Activated CD4-positive, alpha-beta T cell treated with anti-CD3 and anti-CD28 coated beads for 4 hours (primary cell): ENCODE results near the gene CTNNA1.
"Not testable (repeated sequence)": the region's sequence is repeated elsewhere in the genome, so short reads cannot be mapped to it uniquely, and the experiment has no call there.

Experiments used
- DNase-seq, 2 donors: peaks; one replicate each; pipeline ENCODE4 v3.0.0-alpha.2; 2020

CTNNA1 gene

GRCh38 chr5:138819081-138819480 is 65.9 kb downstream of the CTNNA1 start:
- no peak for DNase-seq

GRCh38 chr5:138820695-138821094 is 67.5 kb downstream of the CTNNA1 start:
- no peak for DNase-seq

- no peak for DNase-seq
These were observed 71.3 kb downstream of the CTNNA1 start for GRCh38 chr5:138824516-138824915.

GRCh38 chr5:138824924-138825863 is 72.0 kb downstream of the CTNNA1 start:
- DNase-seq = no peak

GRCh38 chr5:138828556-138828955 is 75.3 kb downstream of the CTNNA1 start:
- no peak for DNase-seq

- DNase-seq = no peak
These were observed 76.1 kb downstream of the CTNNA1 start for GRCh38 chr5:138829341-138829740.

GRCh38 chr5:138831703-138832102 is 78.5 kb downstream of the CTNNA1 start:
- no peak for DNase-seq

- DNase-seq = no peak
These were observed 79.0 kb downstream of the CTNNA1 start for GRCh38 chr5:138832218-138832617.

- DNase-seq = no peak
These were observed 79.9 kb downstream of the CTNNA1 start for GRCh38 chr5:138833080-138833479.

GRCh38 chr5:138833726-138834480 is 80.7 kb downstream of the CTNNA1 start:
- no peak for DNase-seq

- not testable (repeated sequence) for DNase-seq
These were observed 81.6 kb downstream of the CTNNA1 start for GRCh38 chr5:138834853-138835252.

GRCh38 chr5:138837160-138837559 is 83.9 kb downstream of the CTNNA1 start:
- no peak for DNase-seq

- DNase-seq = no peak
These were observed 86.9 kb downstream of the CTNNA1 start for GRCh38 chr5:138840103-138840502.

- DNase-seq = no peak
These were observed 88.3 kb downstream of the CTNNA1 start for GRCh38 chr5:138841531-138841930.

GRCh38 chr5:138843316-138844124 is 90.3 kb downstream of the CTNNA1 start:
- DNase-seq = no peak

GRCh38 chr5:138844125-138844461 is 90.9 kb downstream of the CTNNA1 start:
- no peak for DNase-seq

GRCh38 chr5:138844812-138845513 is 91.7 kb downstream of the CTNNA1 start:
- DNase-seq = no peak

- DNase-seq = no peak
These were observed 96.2 kb downstream of the CTNNA1 start for GRCh38 chr5:138849439-138849838.

- no peak for DNase-seq
These were observed 96.7 kb downstream of the CTNNA1 start for GRCh38 chr5:138849882-138850281.

GRCh38 chr5:138850865-138851435 is 97.7 kb downstream of the CTNNA1 start:
- no peak for DNase-seq

GRCh38 chr5:138853132-138853531 is 99.9 kb downstream of the CTNNA1 start:
- no peak for DNase-seq

GRCh38 chr5:138867011-138867410 is 113.8 kb downstream of the CTNNA1 start:
- no peak for DNase-seq
